ENCODE measurements around the gene XRCC5. TPM values are rescaled to one million over a fixed set of nuclear protein-coding genes. Genes with fewer than 3 reads are reported as not detected.

XRCC5 gene
- total and polyA plus RNA-seq, 2 of the 8 experiments (the other 6 are each of a cell fraction or from before 2014, with no cell fraction given): 308 to 644 TPM

GRCh38 chr2:216234106-216234505 is 125.0 kb downstream of the XRCC5 start:
- Histone ChIP-seq H4K20me1 (replicated peaks in 1 of 2; ENCODE audit: control insufficient read depth in 1 of 2, insufficient read depth in 2 of 2, low read length in 2 of 2) (no peaks in the 10 kb centered on the region), H3K4ac (replicated peaks; ENCODE audit: insufficient read length, low read depth, low read length) (no peak overlapping the region), H4K5ac (ENCODE audit: insufficient read length, low read depth, low read length) (no peak overlapping the region), H3K79me2 (ENCODE audit: control insufficient read depth in 1 of 2, insufficient read depth in 2 of 2, low read length in 2 of 2) (no peaks in the 10 kb centered on the region), H3K79me1 (ENCODE audit: low read depth, low read length) (no peaks in the 10 kb centered on the region), H3K9me3 (ENCODE audit: insufficient read depth in 2 of 2, low read depth in 1 of 2, low read length in 1 of 2) (peaks cover 0 to 3% of the 10 kb centered on the region in 2 experiments; a peak in 1 of 4 replicates), H3K14ac (ENCODE audit: insufficient read length) (no peak overlapping the region), H2AK5ac (ENCODE audit: low read depth, low read length) (no peak overlapping the region), H2BK15ac (ENCODE audit: low read length) (no peak overlapping the region), H2BK5ac (ENCODE audit: low read depth, low read length) (no peak overlapping the region), H3K18ac (ENCODE audit: extremely low read depth, low read length) (no peak overlapping the region), H2BK20ac (ENCODE audit: low read length) (no peak overlapping the region), H2BK120ac (replicated peaks; ENCODE audit: low read depth, low read length) (no peak overlapping the region), H2BK12ac (ENCODE audit: low read depth, low read length) (no peak overlapping the region), H3K27ac (ENCODE audit: low read depth, low read length) (no peak overlapping the region), H3K23me2 (ENCODE audit: low read depth, low read length) (no peaks in the 10 kb centered on the region), H2AFZ (ENCODE audit: low read length) (no peak overlapping the region), H4K91ac (replicated peaks; ENCODE audit: insufficient read length, low read length) (no peak overlapping the region), H3K4me2 (ENCODE audit: insufficient read depth in 1 of 2, low read depth in 2 of 2, low read length in 2 of 2) (no peak overlapping the region), H3K4me3 (ENCODE audit: extremely low read depth in 1 of 4, insufficient read depth in 2 of 4, low read depth in 3 of 4, low read length in 4 of 4) (no peak overlapping the region), H3K9ac (replicated peaks in 1 of 4; ENCODE audit: extremely low read depth in 1 of 4, low read depth in 3 of 4, low read length in 3 of 4) (no peak overlapping the region), H3K27me3 (replicated peaks in 1 of 4; ENCODE audit: control insufficient read depth in 3 of 4, extremely low read depth in 1 of 4, insufficient read depth in 3 of 4, low read length in 3 of 4) (no peaks in the 10 kb centered on the region), H4K8ac (ENCODE audit: extremely low read depth, insufficient read depth, low read length) (no peak overlapping the region), H3K23ac (ENCODE audit: insufficient read length) (no peak overlapping the region), H3K36me3 (ENCODE audit: control insufficient read depth in 2 of 4, insufficient read depth in 4 of 4, low read length in 3 of 4) (no peaks in the 10 kb centered on the region), H3K4me1 (replicated peaks in 1 of 4; ENCODE audit: control insufficient read depth in 3 of 4, insufficient read depth in 4 of 4, low read length in 3 of 4) (no peaks in the 10 kb centered on the region), H3K56ac (replicated peaks; ENCODE audit: insufficient read length, low read depth, low read length) (no peak overlapping the region)
- CTCF ChIA-PET (ENCODE audit: partially characterized antibody): interaction anchor here (0.6 to 2.9 kb wide), 3 partner anchors 11 to 339 kb away, joined by 3 to 10 read pairs (median 3); no protein-coding TSS in a partner anchor
- no peak for DNase-seq (ENCODE audit: low read depth in 1 of 2, low spot score in 2 of 2)
- 90% methylated on average over 3 of the region's 3 CpGs; no CpG with 5 or more reads in 1 of the 2 experiments for WGBS, 2 experiments (ENCODE audit: extremely low coverage in 1 of 2, insufficient coverage in 1 of 2, insufficient read length in 1 of 2, insufficient replicate concordance in 2 of 2, low coverage in 1 of 2, low lambda C conversion rate in 2 of 2, missing lambda C conversion rate in 1 of 2)
- POLR2A ChIA-PET (ENCODE audit: partially characterized antibody): interaction anchor here (0.9 kb wide), 1 partner anchor 19 kb away, joined by 3 read pairs; no protein-coding TSS in a partner anchor
- no peak for FAIRE-seq

Data from H1 (cell line).